PC-3 (cell line): ENCODE data around the gene NIPAL4. TPM values are rescaled to one million over a fixed set of nuclear protein-coding genes. Genes with fewer than 3 reads are reported as not detected.

ENCODE experiments used
- ATAC-seq: fragments of 200-7000 bp; cut with Tn5 transposase; 2 replicates; pipeline ENCODE4 v1.9.1; 2020; ENCODE audit warnings: mild to moderate bottlenecking, moderate library complexity
- BruUV-seq: library from RNA; stranded (reverse); fragments of 400-500 nt; replicated peaks from 2 replicates; lab custom pipeline; 2021; lab: Mats Ljungman, UMichigan
- CTCF ChIA-PET: fragments of 300-600 bp; sonication (Branson Sonifier 250); formaldehyde crosslinking; loops from one replicate; lab custom pipeline; 2022; ENCODE audit warnings: antibody characterized with exemption; lab: Charles Lee
- POLR2A ChIA-PET: fragments of 300-600 bp; sonication (Branson Sonifier 250); formaldehyde crosslinking; loops from one replicate; lab custom pipeline; 2022; ENCODE audit warnings: antibody characterized with exemption; ENCODE audit not compliant: unreplicated experiment; lab: Charles Lee
- DNase-seq: peaks from one replicate; pipeline ENCODE4 v3.0.0-alpha.2; 2015
- H2AFZ ChIP-seq: fragments of 300-600 bp; sonication (generic); 2 replicates; pipeline ENCODE4 v1.6.0; 2016; ENCODE audit warnings: antibody characterized with exemption, low read length
- H3F3A ChIP-seq: fragments of 300-600 bp; sonication (generic); one replicate; pipeline ENCODE4 v1.6.0; 2017; ENCODE audit warnings: antibody characterized with exemption, low read length, control low read depth, mild to moderate bottlenecking; ENCODE audit not compliant: unreplicated experiment
- H3K27ac ChIP-seq: fragments of 300-600 bp; sonication (generic); 2 replicates; pipeline ENCODE4 v1.5.1; 2016; ENCODE audit warnings: mild to moderate bottlenecking, low read length
- H3K27me3 ChIP-seq: fragments of 300-600 bp; sonication (generic); 2 replicates; pipeline ENCODE4 v1.6.1; 2016; ENCODE audit warnings: low read length, mixed read lengths
- H3K36me3 ChIP-seq: fragments of 300-600 bp; sonication (generic); 2 replicates; pipeline ENCODE4 v1.6.1; 2016; ENCODE audit warnings: low read depth, mixed run types, low read length, mixed read lengths
- H3K4me1 ChIP-seq: fragments of 300-600 bp; sonication (generic); 2 replicates; pipeline ENCODE4 v1.5.1; 2016; ENCODE audit warnings: low read length; ENCODE audit not compliant: insufficient read depth
- H3K4me2 ChIP-seq: fragments of 300-600 bp; sonication (generic); 2 replicates; pipeline ENCODE4 v1.6.0; 2016; ENCODE audit warnings: low read length
- H3K4me3 ChIP-seq: fragments of 300-600 bp; sonication (generic); 2 replicates; pipeline ENCODE4 v1.5.1; 2016; ENCODE audit warnings: mild to moderate bottlenecking, low read length, mixed read lengths
- H3K79me2 ChIP-seq: fragments of 300-600 bp; sonication (generic); 2 replicates; pipeline ENCODE4 v1.6.1; 2017; ENCODE audit warnings: low read length, mixed read lengths
- H3K9ac ChIP-seq: fragments of 300-600 bp; sonication (generic); 2 replicates; pipeline ENCODE4 v1.6.0; 2016; ENCODE audit warnings: mild to moderate bottlenecking, low read length
- H3K9me2 ChIP-seq: fragments of 300-600 bp; sonication (generic); replicated peaks from 2 replicates; pipeline ENCODE4 v1.6.1; 2016; ENCODE audit warnings: mixed run types, low read length, mixed read lengths
- H3K9me3 ChIP-seq: fragments of 300-600 bp; sonication (generic); 2 replicates; pipeline ENCODE4 v1.6.1; 2016; ENCODE audit warnings: low read length, mixed read lengths
- H4K20me1 ChIP-seq: fragments of 300-600 bp; sonication (generic); 2 replicates; pipeline ENCODE4 v1.6.1; 2016; ENCODE audit warnings: low read length, mixed read lengths
- EZH2 ChIP-seq: fragments of 300-600 bp; sonication (generic); IDR thresholded peaks from one replicate; pipeline ENCODE4 v1.6.1; 2017; ENCODE audit warnings: antibody characterized with exemption, mild to moderate bottlenecking, low read length; ENCODE audit not compliant: unreplicated experiment
- EZH2phosphoT487 ChIP-seq: fragments of 300-600 bp; sonication (generic); IDR thresholded peaks from 2 replicates; pipeline ENCODE4 v1.6.1; 2018; ENCODE audit warnings: mild to moderate bottlenecking, antibody characterized with exemption, low read length, borderline replicate concordance
- intact Hi-C: fragments of 100-400 bp; cut with micrococcal nuclease; formaldehyde crosslinking; loops from 2 replicates; pipeline ENCODE4 v1.9.0; 2023
- total RNA-seq: library from RNA; depleted of rRNA; stranded (reverse); fragments of >200 nt; gene quantifications from 2 replicates; pipeline ENCODE4 v1.2.3, GENCODE V29; 2014
- TF ChIP-seq, protein P1 (sequence below): fragments of 300-600 bp; sonication (generic); conservative IDR thresholded peaks from 2 replicates; pipeline ENCODE4 v1.5.1; 2017; ENCODE audit warnings: antibody characterized with exemption, low read depth, mild to moderate bottlenecking, low read length

NIPAL4 gene
- total RNA-seq, 1 experiment from 2014 or later, result 1.8 TPM

DNA sequence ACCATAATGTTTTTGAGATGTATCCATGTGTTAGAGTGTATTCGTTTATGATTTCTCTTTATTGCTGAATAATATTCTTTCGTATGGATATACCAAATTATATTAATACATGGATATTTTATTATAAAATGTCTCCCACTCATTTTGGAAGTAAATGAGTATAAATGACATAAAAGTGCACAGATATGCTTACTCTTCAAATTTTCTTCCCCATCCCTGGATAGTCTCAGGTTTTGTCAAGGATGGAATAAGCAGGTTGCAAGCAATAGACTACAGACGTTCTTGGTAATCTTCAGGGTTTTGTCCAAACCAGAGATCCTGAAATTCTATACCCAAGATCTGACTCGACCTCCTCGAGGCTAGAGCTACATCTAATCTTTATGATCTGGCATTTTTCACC lies 50.7 kb downstream of the NIPAL4 start:
- ChIA-PET CTCF (no interaction called here), POLR2A (no interaction called here)
- DNase-seq (no peak), ATAC-seq (no peak)
- Histone ChIP-seq H3K4me2 (peak overlapping the region; percentile 68), H3K27me3 (no peaks in the 10 kb centered on the region), H3K27ac (peak overlapping the region; percentile 93), H3F3A (peaks cover 18% of the 10 kb centered on the region), H3K79me2 (peaks cover 9% of the 10 kb centered on the region; the same call in 1 of the 2 replicates), H3K9me2 (no peaks in the 10 kb centered on the region), H3K9me3 (no peaks in the 10 kb centered on the region), H3K36me3 (peaks cover 74% of the 10 kb centered on the region), H4K20me1 (no peaks in the 10 kb centered on the region), H3K4me3 (no peak overlapping the region), H2AFZ (no peak overlapping the region), H3K9ac (peak overlapping the region; percentile 74), H3K4me1 (peaks cover 48% of the 10 kb centered on the region)
- BruUV-seq, result no TSS peak
- TF ChIP-seq, protein P1, sequence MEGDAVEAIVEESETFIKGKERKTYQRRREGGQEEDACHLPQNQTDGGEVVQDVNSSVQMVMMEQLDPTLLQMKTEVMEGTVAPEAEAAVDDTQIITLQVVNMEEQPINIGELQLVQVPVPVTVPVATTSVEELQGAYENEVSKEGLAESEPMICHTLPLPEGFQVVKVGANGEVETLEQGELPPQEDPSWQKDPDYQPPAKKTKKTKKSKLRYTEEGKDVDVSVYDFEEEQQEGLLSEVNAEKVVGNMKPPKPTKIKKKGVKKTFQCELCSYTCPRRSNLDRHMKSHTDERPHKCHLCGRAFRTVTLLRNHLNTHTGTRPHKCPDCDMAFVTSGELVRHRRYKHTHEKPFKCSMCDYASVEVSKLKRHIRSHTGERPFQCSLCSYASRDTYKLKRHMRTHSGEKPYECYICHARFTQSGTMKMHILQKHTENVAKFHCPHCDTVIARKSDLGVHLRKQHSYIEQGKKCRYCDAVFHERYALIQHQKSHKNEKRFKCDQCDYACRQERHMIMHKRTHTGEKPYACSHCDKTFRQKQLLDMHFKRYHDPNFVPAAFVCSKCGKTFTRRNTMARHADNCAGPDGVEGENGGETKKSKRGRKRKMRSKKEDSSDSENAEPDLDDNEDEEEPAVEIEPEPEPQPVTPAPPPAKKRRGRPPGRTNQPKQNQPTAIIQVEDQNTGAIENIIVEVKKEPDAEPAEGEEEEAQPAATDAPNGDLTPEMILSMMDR, result no peak
- TF ChIP-seq EZH2 (no peak), EZH2phosphoT487 (no peak)
- intact Hi-C loops, result loop anchor here (1.0 to 5.0 kb wide), 6 partner anchors 32 to 208 kb away; no protein-coding TSS in a partner anchor

DNA sequence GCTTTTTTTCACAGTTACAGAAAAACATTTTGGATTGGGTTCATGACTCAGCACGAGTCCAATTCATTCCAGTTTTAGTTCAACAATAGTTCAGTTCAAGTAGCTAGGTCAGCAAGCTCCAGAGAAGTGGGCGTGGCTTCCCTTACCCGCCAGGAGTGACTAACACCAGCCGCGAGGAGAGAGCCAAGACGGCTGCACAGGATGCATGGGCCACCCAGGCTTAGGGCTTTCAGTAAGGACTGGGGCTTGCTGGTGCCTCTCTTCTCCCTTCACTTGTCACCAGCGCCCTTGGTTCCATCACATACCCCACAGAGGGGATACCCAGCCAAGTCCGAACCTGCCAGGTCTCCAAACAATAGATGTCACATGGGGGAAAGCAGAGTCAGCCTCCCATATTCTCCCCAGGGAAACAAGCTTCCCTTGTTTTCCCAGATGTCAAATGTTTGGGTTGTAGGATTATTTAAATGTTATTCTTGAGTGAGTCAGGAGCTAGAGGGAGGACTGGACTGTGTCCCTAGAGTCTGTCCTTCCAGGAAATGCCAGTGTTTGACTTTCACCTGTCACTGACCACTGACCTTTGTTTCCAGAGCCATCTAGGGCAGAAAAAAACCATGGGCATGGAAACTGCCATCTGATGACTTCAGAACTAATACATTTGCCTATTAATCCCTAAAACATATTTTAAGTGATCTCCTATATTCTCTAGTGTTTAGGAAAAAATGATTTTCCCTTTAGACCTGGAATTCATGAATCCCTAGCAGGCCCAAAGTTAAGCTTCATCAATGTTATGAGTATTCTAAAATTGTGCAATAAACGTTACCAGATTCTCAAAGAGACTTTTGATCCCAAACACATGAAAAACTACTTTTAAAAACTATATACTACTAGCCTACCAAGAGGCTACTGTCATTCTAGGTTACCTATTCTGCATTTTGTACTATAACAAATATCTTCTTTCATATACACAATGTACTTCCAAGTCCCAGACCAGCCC lies 51.9 kb downstream of the NIPAL4 start:
- peak; percentile 93 for ATAC-seq
- peaks cover 18% of the 10 kb centered on the region for H3F3A ChIP-seq
- H2AFZ ChIP-seq, result no peak overlapping the region
- H3K4me3 ChIP-seq, result peak overlapping the region; percentile 6; the same call in 1 of the 2 replicates
- H3K4me1 ChIP-seq, result peaks cover 59% of the 10 kb centered on the region
- peaks cover 70% of the 10 kb centered on the region for H3K36me3 ChIP-seq
- peak overlapping the region; percentile 93 for H3K27ac ChIP-seq
- peak overlapping the region; percentile 68 for H3K4me2 ChIP-seq
- no peaks in the 10 kb centered on the region for H3K9me3 ChIP-seq
- TF ChIP-seq EZH2, result no peak
- TF ChIP-seq, protein P1, result no peak
- TF ChIP-seq EZH2phosphoT487, result no peak
- peak; percentile 99 for DNase-seq
- ChIA-PET POLR2A (interaction anchor here (0.5 kb wide), 1 partner anchor 207 kb away, joined by 6 read pairs; no protein-coding TSS in a partner anchor), CTCF (interaction anchor here (0.5 to 1.2 kb wide), 5 partner anchors 46 to 231 kb away, joined by 3 to 8 read pairs (median 5); no protein-coding TSS in a partner anchor)
- BruUV-seq, result no TSS peak
- H3K9me2 ChIP-seq, result no peaks in the 10 kb centered on the region
- intact Hi-C loops, result loop anchor here (1.0 to 5.0 kb wide), 6 partner anchors 33 to 206 kb away; no protein-coding TSS in a partner anchor
- H4K20me1 ChIP-seq, result no peaks in the 10 kb centered on the region
- peak overlapping the region; percentile 74 for H3K9ac ChIP-seq
- peaks cover 12% of the 10 kb centered on the region; the same call in 1 of the 2 replicates for H3K79me2 ChIP-seq
- no peaks in the 10 kb centered on the region for H3K27me3 ChIP-seq
